Measurements from ENCODE around the gene TEP1.

TEP1 gene

DNA sequence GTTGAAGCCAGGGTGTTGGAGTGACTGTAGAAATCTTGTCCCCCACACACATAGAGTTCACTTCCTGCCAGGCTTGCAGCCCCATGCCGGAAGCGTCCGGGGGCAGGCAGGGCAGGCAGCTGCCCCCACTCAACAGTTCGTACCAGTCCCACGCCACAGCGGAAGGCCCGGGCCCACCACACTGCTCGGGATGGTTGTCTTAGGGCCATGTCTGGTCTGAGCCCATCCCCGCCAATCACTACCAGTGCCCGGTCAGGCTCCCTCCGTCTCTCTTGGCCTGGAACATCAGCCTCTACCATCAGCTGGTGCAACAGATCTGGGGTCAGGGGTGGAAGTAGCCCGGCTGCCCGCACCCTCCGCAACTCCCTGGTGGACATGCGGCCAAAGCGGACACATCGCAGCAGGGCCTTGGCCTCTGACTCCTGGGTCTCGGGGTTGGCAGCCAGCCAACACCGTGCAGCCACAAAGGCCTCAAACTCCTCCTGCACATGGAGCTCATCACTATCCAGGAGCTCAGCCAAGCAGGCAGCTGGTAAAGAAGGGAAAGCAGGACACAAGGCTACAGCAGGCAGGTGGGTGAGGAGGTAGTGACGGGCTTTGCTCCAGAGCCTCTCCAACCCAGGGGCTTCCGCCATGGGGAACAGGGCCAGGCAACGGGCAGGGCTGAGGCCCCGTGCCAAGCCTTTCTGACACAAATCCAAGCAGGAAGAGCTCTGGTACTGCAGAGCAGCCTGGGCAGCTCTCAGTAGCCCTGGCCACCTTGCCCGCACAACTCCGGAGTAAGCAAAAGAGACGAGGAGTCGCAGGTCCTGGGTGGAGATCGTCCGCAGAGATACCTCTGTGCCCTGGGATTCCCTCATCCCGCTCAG lies 16.7 kb upstream of the TEP1 start:
- no peak for DNase-seq

- no peak for DNase-seq
Measured at GRCh38 chr14:20428802-20429201, 15.5 kb upstream of the TEP1 start.

GRCh38 chr14:20428010-20428365 lies 14.7 kb upstream of the TEP1 start:
- no peak for DNase-seq

DNA sequence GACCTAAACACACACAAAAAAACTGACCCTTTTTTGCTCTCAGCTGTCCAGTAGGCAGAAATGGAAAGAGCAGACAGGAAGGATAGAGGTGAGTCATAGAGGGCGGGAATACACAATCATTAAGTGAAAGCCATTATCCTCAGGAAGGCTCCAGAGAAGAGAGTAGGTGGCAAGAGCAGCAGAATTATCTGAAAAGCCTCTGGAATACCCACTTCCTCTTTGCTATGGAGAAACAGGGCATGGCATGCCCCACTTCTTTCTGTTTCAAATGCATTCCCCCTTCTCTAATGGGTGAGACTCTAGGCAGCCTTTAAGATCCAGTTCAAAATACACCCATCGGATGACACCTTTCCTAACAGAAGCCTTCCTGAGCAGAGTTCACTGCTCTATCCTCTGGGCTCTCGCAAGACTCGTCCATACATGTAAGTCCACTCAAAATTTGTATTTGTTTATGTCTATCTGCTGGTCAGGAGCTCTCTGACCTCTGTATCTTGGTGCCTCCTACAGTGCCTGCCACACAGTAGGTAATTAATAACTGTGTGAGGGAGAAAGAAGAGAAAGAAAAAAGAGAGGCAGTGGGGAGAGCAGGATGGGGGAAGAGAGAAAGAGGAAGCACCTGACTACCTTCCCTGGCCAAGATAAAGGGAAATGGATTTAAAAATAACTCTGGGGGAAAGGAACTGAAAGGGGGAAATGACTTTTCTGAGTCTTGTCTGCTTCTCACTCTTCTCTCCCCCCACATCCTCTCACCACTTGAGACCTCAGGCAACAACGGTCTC lies 14.1 kb upstream of the TEP1 start:
- DNase-seq: no peak

DNA sequence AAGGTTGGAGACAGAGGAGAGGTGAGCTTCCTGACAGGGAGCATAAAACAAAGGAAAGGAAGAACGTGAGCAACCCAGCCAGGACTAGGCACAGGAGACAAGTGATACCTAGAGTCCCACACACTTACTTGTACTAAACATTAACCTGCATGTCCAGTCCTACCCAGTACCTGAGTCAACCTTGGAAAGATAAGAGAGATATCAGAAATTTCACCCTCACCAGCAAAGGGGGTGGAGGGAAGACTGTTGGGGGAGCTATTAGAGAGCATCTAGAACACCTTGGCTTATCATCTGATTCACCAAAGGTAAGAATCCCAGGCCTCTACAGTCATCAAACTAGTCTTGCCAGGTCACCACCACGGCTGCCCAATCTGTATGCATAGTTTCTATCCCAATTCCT lies 11.6 kb upstream of the TEP1 start:
- DNase-seq: no peak

GRCh38 chr14:20422886-20423285 lies 9.6 kb upstream of the TEP1 start:
- no peak for DNase-seq

GRCh38 chr14:20421267-20421666 lies 8.0 kb upstream of the TEP1 start:
- no peak for DNase-seq

GRCh38 chr14:20419419-20419818 lies 6.1 kb upstream of the TEP1 start:
- DNase-seq: no peak

DNA sequence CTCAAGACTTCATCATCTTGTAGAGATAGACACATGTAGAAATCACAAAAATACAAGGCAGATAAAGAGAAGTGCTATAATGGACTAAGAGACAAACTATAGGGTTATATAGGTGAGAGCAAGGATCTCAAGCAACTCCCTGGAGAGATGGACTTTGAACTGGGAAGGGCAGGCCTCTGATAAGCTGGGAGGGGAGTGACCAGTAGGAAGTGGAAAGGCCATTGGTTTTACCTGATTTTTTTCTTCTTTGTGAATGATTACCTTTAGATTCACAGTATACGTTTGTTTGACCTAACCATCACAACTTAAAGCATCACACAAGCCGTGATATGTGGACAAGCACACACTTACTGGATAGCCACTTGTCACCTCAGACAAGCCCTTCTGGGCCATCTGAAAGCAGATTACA lies 5.2 kb upstream of the TEP1 start:
- no peak for DNase-seq

DNA sequence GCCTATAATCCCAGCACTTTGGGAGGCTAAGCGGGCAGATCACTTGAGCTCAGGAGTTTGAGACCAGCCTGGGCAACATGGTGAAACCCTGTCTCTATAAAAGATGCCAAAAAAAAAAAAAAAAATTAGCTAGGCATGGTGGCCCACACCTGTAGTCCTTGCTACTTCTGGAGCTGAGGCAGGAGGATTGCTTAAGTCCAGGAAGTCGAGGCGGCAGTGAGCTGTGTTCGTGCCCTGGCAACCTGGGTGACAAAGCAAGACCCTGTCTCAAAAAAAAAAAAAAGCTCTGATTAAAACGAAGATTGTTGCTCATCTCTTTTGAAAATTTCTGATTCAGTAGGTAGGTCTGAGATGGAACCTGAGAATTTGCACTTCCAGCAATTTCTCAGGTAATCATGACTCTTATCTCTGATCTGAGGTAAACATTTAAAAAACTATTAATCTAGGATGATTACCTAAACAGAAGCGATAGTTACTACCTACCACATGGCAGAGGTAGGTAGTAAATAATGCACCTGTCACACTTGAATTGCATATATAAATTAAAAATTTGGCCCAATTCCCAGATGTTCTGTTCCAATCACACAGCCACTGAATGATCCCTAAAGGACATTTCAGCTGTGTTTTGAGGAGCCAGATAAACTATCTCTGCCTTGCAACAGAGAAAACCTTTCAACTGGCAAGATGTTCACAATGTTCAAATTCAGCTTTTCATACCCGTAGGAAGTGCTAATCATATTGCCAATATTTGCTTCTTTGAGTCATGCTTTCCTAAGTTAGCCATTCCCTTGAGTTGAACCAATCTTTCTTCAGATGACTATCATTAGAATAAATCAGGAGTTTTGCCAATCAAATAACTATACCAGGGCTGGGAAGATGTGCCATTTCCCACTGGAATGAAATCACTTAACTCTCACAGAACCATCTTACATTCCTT lies 4.2 kb upstream of the TEP1 start:
- DNase-seq: no peak

DNA sequence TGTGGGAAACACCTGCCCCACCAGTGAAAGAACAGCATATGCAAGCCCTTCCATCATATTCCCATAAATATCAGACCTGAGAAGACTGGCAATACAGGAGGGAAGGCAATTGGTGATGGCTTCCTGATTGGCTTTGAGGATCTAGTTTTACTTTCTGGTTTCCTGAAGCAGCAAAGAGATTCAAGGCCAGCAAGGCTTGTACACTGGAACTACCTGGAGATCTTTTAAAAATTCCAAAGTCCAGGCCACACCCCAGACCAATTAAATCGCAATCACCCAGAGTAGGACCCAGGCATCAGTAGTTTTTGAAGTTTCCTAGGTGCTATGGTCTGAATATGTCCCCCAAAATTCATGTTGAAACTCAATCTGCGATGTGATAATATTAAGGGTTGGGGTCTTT lies 2.9 kb upstream of the TEP1 start:
- no peak for DNase-seq

GRCh38 chr14:20415782-20416206 lies 2.5 kb upstream of the TEP1 start:
- DNase-seq: peak; percentile 34

GRCh38 chr14:20413744-20414082 lies 412 bp upstream of the TEP1 start:
- no peak for DNase-seq

DNA sequence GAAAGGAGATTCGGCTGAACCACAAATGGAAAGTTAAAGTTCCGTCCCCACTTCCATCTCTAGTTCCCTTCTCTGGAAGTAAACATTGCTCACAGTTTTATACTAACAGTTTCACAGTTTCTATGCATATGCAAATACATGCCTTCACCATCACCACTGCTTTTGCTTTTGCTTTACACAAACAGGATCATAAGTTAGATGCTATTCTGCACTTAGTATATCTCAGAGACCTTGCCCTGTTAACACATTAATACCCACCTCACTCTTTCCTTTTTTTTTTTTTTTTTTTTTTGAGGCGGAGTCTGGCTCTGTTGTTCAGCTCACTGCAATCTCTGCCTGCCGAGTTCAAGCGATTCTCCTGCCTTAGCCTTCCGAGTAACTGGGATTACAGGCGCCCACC lies 890 bp downstream of the TEP1 start:
- no peak for DNase-seq

DNA sequence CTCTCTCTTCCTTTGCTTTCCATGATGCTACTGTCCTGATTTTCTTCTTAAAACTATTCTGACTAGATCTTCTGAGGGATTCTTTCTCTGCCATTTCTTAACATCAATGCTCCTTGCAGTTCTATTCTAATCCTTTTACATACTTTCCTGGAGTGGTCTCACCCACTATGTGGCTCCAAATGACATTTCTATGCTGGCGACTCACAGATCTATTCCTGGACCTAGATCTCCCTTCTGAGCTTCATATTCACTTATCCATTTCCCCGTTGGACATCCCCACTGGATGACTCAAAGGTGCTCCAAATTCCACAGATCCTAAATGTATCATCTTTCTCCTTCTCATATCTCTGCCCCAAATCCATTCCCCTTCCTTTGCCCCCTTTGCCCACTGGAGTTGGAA lies 4.1 kb downstream of the TEP1 start:
- DNase-seq: no peak

- no peak for DNase-seq
Measured at GRCh38 chr14:20403521-20403920, 9.8 kb downstream of the TEP1 start.

- DNase-seq: no peak
Measured at GRCh38 chr14:20400965-20401593, 12.2 kb downstream of the TEP1 start.

DNA sequence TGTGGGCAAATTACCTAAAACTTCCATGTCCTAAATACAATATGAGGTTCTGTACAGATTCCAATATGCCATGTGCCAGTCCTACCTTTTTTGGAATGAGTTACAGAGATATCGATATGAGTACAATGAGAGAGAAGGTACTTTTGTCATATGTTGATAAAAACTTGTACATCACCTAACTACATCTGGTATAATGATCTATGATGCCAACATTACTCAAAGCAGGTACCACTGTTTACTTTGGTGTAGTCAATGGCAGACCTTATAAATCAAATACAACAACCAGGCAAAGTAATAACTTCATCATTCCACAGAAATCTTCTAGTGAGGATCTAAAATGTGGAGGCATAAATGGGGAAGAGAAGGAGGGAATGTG lies 12.7 kb downstream of the TEP1 start:
- no peak for DNase-seq

- DNase-seq: no peak
Measured at GRCh38 chr14:20397511-20397910, 15.8 kb downstream of the TEP1 start.

- DNase-seq: no peak
Measured at GRCh38 chr14:20391505-20391904, 21.8 kb downstream of the TEP1 start.

DNA sequence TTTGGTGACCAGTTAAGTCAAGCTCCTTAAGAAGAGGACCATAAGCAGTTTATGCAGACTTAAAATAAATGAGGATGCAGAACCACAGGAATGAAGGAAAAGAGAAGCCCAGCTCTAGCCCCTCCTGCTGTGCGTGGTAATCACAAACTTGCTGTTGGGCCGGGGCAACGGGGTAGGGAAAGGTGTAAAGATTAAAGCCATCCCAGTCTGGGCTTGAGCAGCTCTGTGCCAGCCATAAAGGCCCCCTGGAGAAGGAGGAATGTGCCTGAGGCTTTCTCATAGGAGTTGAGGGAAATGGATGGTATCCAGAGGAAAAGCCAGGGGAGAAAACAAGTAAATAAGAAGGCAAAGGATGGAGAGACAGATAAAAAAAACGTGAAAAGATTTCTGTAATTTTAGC lies 25.1 kb downstream of the TEP1 start:
- DNase-seq: no peak

GRCh38 chr14:20387576-20387975 lies 25.7 kb downstream of the TEP1 start:
- DNase-seq: no peak

- DNase-seq: no peak
Measured at GRCh38 chr14:20386276-20386855, 26.9 kb downstream of the TEP1 start.
